ENCODE measurements around the gene SCCPDH. TPM values are rescaled to one million over a fixed set of nuclear protein-coding genes. Genes with fewer than 3 reads are reported as not detected.

The SCCPDH gene
- total and polyA plus RNA-seq, 2 of the 13 experiments (the other 11 are each of a cell fraction or from before 2014, with no cell fraction given) = 36.7 to 62.3 TPM

DNA sequence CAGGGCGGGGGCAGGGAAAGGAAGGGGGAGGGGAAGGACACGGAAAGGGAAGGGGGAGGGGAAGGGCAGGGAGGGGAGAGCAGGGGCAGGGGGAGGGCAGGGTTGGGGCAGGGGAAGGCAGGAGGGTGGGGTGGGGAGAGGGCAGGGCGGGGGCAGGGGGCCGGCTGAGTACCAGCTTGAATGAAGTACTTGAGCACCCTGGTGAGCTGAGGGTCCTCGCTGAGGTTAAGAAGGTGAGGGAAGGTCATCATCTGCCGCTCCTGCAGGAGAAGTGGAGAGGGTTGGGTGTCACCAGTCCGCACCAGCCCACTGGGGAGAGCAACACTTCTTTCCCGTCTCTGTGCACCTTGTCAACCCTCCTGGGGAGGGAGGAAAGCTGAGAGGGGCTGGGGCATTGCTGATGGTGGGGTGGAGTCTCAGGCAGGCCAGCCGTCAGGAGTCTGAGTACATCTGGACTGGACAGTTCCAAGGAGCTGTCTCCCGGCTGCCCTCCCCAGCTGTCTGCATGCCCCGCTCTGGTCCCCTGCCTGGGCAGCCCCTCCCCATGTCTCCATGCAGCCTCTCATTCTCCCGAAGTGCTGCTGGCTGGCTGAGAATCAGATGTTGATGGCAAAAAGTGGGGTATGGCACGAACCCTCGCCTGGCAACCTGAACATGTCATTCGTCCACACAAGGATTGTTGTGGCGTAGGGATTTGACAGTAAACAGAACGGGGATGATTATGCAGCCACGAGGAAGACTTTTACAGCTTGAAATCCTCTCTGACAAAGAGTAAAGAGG lies 70.0 kb downstream of the SCCPDH start (continued):
- TF ChIP-seq FOXP4 (CRISPR knock-in tag; IDR thresholded peaks at IDR 0.05) (no peak), POLR2G (IDR thresholded peaks at IDR 0.05; ENCODE audit: low read depth, low read length) (no peak)
- TF ChIP-seq, protein P1, sequence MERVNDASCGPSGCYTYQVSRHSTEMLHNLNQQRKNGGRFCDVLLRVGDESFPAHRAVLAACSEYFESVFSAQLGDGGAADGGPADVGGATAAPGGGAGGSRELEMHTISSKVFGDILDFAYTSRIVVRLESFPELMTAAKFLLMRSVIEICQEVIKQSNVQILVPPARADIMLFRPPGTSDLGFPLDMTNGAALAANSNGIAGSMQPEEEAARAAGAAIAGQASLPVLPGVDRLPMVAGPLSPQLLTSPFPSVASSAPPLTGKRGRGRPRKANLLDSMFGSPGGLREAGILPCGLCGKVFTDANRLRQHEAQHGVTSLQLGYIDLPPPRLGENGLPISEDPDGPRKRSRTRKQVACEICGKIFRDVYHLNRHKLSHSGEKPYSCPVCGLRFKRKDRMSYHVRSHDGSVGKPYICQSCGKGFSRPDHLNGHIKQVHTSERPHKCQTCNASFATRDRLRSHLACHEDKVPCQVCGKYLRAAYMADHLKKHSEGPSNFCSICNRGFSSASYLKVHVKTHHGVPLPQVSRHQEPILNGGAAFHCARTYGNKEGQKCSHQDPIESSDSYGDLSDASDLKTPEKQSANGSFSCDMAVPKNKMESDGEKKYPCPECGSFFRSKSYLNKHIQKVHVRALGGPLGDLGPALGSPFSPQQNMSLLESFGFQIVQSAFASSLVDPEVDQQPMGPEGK (CRISPR knock-in tag; IDR thresholded peaks at IDR 0.05) = no peak
- TF ChIP-seq, protein P2, sequence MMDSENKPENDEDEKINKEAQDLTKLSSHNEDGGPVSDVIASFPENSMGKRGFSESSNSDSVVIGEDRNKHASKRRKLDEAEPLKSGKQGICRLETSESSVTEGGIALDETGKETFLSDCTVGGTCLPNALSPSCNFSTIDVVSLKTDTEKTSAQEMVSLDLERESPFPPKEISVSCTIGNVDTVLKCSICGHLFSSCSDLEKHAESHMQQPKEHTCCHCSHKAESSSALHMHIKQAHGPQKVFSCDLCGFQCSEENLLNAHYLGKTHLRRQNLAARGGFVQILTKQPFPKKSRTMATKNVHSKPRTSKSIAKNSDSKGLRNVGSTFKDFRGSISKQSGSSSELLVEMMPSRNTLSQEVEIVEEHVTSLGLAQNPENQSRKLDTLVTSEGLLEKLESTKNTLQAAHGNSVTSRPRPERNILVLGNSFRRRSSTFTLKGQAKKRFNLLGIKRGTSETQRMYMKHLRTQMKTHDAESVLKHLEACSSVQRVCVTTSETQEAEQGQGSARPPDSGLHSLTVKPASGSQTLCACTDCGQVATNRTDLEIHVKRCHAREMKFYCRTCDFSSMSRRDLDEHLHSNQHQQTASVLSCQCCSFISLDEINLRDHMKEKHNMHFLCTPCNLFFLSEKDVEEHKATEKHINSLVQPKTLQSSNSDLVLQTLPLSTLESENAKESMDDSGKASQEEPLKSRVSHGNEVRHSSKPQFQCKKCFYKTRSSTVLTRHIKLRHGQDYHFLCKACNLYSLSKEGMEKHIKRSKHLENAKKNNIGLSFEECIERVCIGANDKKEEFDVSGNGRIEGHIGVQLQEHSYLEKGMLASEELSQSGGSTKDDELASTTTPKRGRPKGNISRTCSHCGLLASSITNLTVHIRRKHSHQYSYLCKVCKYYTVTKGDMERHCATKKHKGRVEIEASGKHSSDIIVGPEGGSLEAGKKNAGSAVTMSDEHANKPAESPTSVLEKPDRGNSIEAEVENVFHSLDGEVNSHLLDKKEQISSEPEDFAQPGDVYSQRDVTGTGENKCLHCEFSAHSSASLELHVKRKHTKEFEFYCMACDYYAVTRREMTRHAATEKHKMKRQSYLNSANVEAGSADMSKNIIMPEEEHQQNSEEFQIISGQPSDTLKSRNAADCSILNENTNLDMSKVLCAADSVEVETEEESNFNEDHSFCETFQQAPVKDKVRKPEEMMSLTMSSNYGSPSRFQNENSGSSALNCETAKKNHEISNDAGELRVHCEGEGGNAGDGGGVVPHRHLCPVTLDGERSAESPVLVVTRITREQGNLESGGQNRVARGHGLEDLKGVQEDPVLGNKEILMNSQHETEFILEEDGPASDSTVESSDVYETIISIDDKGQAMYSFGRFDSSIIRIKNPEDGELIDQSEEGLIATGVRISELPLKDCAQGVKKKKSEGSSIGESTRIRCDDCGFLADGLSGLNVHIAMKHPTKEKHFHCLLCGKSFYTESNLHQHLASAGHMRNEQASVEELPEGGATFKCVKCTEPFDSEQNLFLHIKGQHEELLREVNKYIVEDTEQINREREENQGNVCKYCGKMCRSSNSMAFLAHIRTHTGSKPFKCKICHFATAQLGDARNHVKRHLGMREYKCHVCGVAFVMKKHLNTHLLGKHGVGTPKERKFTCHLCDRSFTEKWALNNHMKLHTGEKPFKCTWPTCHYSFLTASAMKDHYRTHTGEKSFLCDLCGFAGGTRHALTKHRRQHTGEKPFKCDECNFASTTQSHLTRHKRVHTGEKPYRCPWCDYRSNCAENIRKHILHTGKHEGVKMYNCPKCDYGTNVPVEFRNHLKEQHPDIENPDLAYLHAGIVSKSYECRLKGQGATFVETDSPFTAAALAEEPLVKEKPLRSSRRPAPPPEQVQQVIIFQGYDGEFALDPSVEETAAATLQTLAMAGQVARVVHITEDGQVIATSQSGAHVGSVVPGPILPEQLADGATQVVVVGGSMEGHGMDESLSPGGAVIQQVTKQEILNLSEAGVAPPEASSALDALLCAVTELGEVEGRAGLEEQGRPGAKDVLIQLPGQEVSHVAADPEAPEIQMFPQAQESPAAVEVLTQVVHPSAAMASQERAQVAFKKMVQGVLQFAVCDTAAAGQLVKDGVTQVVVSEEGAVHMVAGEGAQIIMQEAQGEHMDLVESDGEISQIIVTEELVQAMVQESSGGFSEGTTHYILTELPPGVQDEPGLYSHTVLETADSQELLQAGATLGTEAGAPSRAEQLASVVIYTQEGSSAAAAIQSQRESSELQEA (CRISPR knock-in tag; IDR thresholded peaks at IDR 0.05; ENCODE audit: not compliant biosample characterization) = no peak

All from HepG2 (cell line).